H1 (cell line): ENCODE results near the gene HDAC7. TPM values are rescaled to one million over a fixed set of nuclear protein-coding genes. Genes with fewer than 3 reads are reported as not detected.

ENCODE experiments used
- CTCF ChIA-PET: fragments of 300-600 bp; sonication (Branson Sonifier 250); formaldehyde crosslinking; loops from one replicate; lab custom pipeline; 2021; ENCODE audit not compliant: partially characterized antibody; lab: Charles Lee
- POLR2A ChIA-PET: fragments of 300-600 bp; sonication (Branson Sonifier 250); formaldehyde crosslinking; loops from one replicate; lab custom pipeline; 2021; ENCODE audit warnings: inconsistent platforms; ENCODE audit not compliant: partially characterized antibody; lab: Charles Lee
- DNase-seq, 2 experiments: peaks; one replicate each; pipeline versions ENCODE4 v3.0.0 to v3.0.0-alpha.2; 2010 to 2022; ENCODE audit warnings: low spot score in 2 of 2, low read depth in 1 of 2, mixed read lengths in 1 of 2
- FAIRE-seq: peaks from 2 replicates; lab custom pipeline; 2011; peaks lifted over from hg19 to GRCh38; lab: Jason Lieb, UNC
- H2AFZ ChIP-seq: 2 replicates; pipeline ENCODE4 v1.8.1; 2012; ENCODE audit warnings: low read length, inconsistent platforms
- H2AK5ac ChIP-seq: 2 replicates; pipeline ENCODE4 v1.6.1; 2013; ENCODE audit warnings: low read depth, low read length
- H2BK120ac ChIP-seq: replicated peaks from 2 replicates; pipeline ENCODE3; 2013; ENCODE audit warnings: low read depth, low read length, inconsistent platforms
- H2BK12ac ChIP-seq: 2 replicates; pipeline ENCODE4 v1.6.1; 2013; ENCODE audit warnings: low read depth, low read length
- H2BK15ac ChIP-seq: 2 replicates; pipeline ENCODE4 v1.6.1; 2013; ENCODE audit warnings: low read length
- H2BK20ac ChIP-seq: 2 replicates; pipeline ENCODE4 v1.6.1; 2013; ENCODE audit warnings: low read length
- H2BK5ac ChIP-seq: 2 replicates; pipeline ENCODE4 v1.6.1; 2013; ENCODE audit warnings: low read depth, low read length
- H3K14ac ChIP-seq: 2 replicates; pipeline ENCODE4 v1.6.1; 2013; ENCODE audit warnings: inconsistent platforms; ENCODE audit not compliant: insufficient read length
- H3K18ac ChIP-seq: 2 replicates; pipeline ENCODE4 v1.6.1; 2013; ENCODE audit warnings: low read length; ENCODE audit errors: extremely low read depth
- H3K23ac ChIP-seq: 2 replicates; pipeline ENCODE4 v1.6.1; 2013; ENCODE audit warnings: inconsistent platforms; ENCODE audit not compliant: insufficient read length
- H3K23me2 ChIP-seq: 2 replicates; pipeline ENCODE4 v1.6.1; 2013; ENCODE audit warnings: low read depth, low read length
- H3K27ac ChIP-seq: 2 replicates; pipeline ENCODE4 v1.6.1; 2011; ENCODE audit warnings: low read depth, low read length, inconsistent platforms
- H3K27me3 ChIP-seq, 4 experiments: replicated peaks in 1 of 4; 1 replicate in 1 of 4; 2 replicates in 3 of 4; pipeline versions ENCODE4 v1.6.1 to v1.8.1; 2011 to 2013; ENCODE audit warnings: low read length in 3 of 4, mild to moderate bottlenecking in 3 of 4, inconsistent platforms in 2 of 4, mixed read lengths in 2 of 4, moderate library complexity in 1 of 4; ENCODE audit not compliant: control insufficient read depth in 3 of 4, insufficient read depth in 3 of 4; ENCODE audit errors: extremely low read depth in 1 of 4
- H3K36me3 ChIP-seq, 4 experiments: 2 replicates each; pipeline versions ENCODE4 v1.6.1 to v1.8.1; 2011 to 2013; ENCODE audit warnings: mild to moderate bottlenecking in 4 of 4, low read length in 3 of 4, moderate library complexity in 2 of 4, control low read depth in 1 of 4, inconsistent platforms in 1 of 4; ENCODE audit not compliant: insufficient read depth in 4 of 4, control insufficient read depth in 2 of 4
- H3K4ac ChIP-seq: replicated peaks from 2 replicates; pipeline ENCODE3; 2013; ENCODE audit warnings: low read length, low read depth, mixed read lengths, inconsistent platforms; ENCODE audit not compliant: insufficient read length
- H3K4me1 ChIP-seq, 4 experiments: replicated peaks in 1 of 4; 1 replicate in 1 of 4; 2 replicates in 3 of 4; pipeline versions ENCODE4 v1.6.1 to v1.8.1; 2011 to 2013; ENCODE audit warnings: low read length in 3 of 4, inconsistent platforms in 2 of 4, mixed read lengths in 1 of 4; ENCODE audit not compliant: insufficient read depth in 4 of 4, control insufficient read depth in 3 of 4
- H3K4me2 ChIP-seq, 2 experiments: 2 replicates each; pipeline versions ENCODE4 v1.6.1 to v1.8.1; 2011 to 2013; ENCODE audit warnings: low read depth in 2 of 2, low read length in 2 of 2, control low read depth in 1 of 2, inconsistent platforms in 1 of 2, mild to moderate bottlenecking in 1 of 2; ENCODE audit not compliant: insufficient read depth in 1 of 2
- H3K4me3 ChIP-seq, 4 experiments: fragments of 200-600, 300-600 bp in 1 of 4; sonication (generic), shearing (Covaris generic), sonication (Bioruptor Twin) in 1 of 4; 2 replicates each; pipeline versions ENCODE4 v1.5.1 to v1.8.1; 2011 to 2016; ENCODE audit warnings: low read length in 4 of 4, low read depth in 3 of 4, control low read depth in 2 of 4, inconsistent platforms in 2 of 4, mild to moderate bottlenecking in 2 of 4, mixed read lengths in 1 of 4, moderate library complexity in 1 of 4; ENCODE audit not compliant: insufficient read depth in 2 of 4; ENCODE audit errors: extremely low read depth in 1 of 4
- H3K56ac ChIP-seq: replicated peaks from 2 replicates; pipeline ENCODE3; 2013; ENCODE audit warnings: low read depth, mild to moderate bottlenecking, mixed read lengths, low read length, inconsistent platforms; ENCODE audit not compliant: insufficient read length
- H3K79me1 ChIP-seq: 2 replicates; pipeline ENCODE4 v1.6.1; 2013; ENCODE audit warnings: low read depth, low read length, control low read depth
- H3K79me2 ChIP-seq, 2 experiments: 2 replicates each; pipeline versions ENCODE4 v1.6.1 to v1.8.1; 2012 to 2013; ENCODE audit warnings: low read length in 2 of 2, mild to moderate bottlenecking in 2 of 2, inconsistent platforms in 1 of 2; ENCODE audit not compliant: insufficient read depth in 2 of 2, control insufficient read depth in 1 of 2
- H3K9ac ChIP-seq, 4 experiments: replicated peaks in 1 of 4; 1 replicate in 1 of 4; 2 replicates in 3 of 4; pipeline versions ENCODE4 v1.6.1 to v1.8.1; 2011 to 2013; ENCODE audit warnings: low read depth in 3 of 4, low read length in 3 of 4, control low read depth in 2 of 4, mild to moderate bottlenecking in 2 of 4, moderate library complexity in 2 of 4, inconsistent platforms in 1 of 4; ENCODE audit errors: extremely low read depth in 1 of 4
- H3K9me3 ChIP-seq, 2 experiments: 2 replicates each; pipeline versions ENCODE4 v1.6.1 to v1.8.1; 2012 to 2013; ENCODE audit warnings: mild to moderate bottlenecking in 2 of 2, moderate library complexity in 2 of 2, control low read depth in 1 of 2, inconsistent platforms in 1 of 2, low read depth in 1 of 2, low read length in 1 of 2, mixed read lengths in 1 of 2; ENCODE audit not compliant: insufficient read depth in 2 of 2
- H4K20me1 ChIP-seq, 2 experiments: replicated peaks in 1 of 2; 2 replicates each; pipeline versions ENCODE3 to v1.8.1; 2011 to 2013; ENCODE audit warnings: inconsistent platforms in 2 of 2, low read length in 2 of 2, mild to moderate bottlenecking in 1 of 2; ENCODE audit not compliant: insufficient read depth in 2 of 2, control insufficient read depth in 1 of 2
- H4K5ac ChIP-seq: 2 replicates; pipeline ENCODE4 v1.6.1; 2013; ENCODE audit warnings: low read length, low read depth, mixed read lengths, inconsistent platforms; ENCODE audit not compliant: insufficient read length
- H4K8ac ChIP-seq: 2 replicates; pipeline ENCODE4 v1.8.0; 2013; ENCODE audit warnings: mild to moderate bottlenecking, moderate library complexity, low read length, inconsistent platforms; ENCODE audit not compliant: insufficient read depth; ENCODE audit errors: extremely low read depth
- H4K91ac ChIP-seq: replicated peaks from 2 replicates; pipeline ENCODE3; 2013; ENCODE audit warnings: low read length, mixed read lengths, inconsistent platforms; ENCODE audit not compliant: insufficient read length
- CHD1 ChIP-seq: IDR thresholded peaks from 2 replicates; pipeline ENCODE4 v1.6.1; 2012; ENCODE audit warnings: low read depth, low read length, improper control_type of control experiment
- FOSL1 ChIP-seq: IDR thresholded peaks from 2 replicates; pipeline ENCODE4 v1.6.1; 2011; ENCODE audit warnings: mild to moderate bottlenecking, low read depth, low read length, moderate library complexity; ENCODE audit not compliant: insufficient read depth
- GABPA ChIP-seq: IDR thresholded peaks from 2 replicates; pipeline ENCODE4 v1.6.1; 2011; ENCODE audit warnings: mild to moderate bottlenecking, low read length, moderate library complexity, borderline replicate concordance; ENCODE audit not compliant: insufficient read depth
- MAFK ChIP-seq: IDR thresholded peaks from 2 replicates; pipeline ENCODE4 v1.6.1; 2012; ENCODE audit warnings: low read depth, mild to moderate bottlenecking, improper control_type of control experiment, low read length
- WGBS, 2 experiments: shearing (Covaris generic) in 1 of 2; methylation state at CpG; one replicate each; pipeline versions ENCODE4 v1.1.6 to v1.1.7; 2013 to 2015; ENCODE audit warnings: low lambda C conversion rate in 2 of 2, mixed read lengths in 2 of 2, inconsistent platforms in 1 of 2, low coverage in 1 of 2, missing lambda C conversion rate in 1 of 2; ENCODE audit not compliant: insufficient replicate concordance in 2 of 2, insufficient coverage in 1 of 2, insufficient read length in 1 of 2; ENCODE audit errors: extremely low coverage in 1 of 2, missing lambda C conversion rate in 1 of 2; 5-methylcytosine and 5-hydroxymethylcytosine counted together
- polyA plus RNA-seq, 7 experiments: library from polyadenylated mRNA; depleted of rRNA in 3 of 7; stranded (reverse) in 5 of 7; unstranded in 2 of 7; fragments of >200 nt in 5 of 7; fragments of 200-250 nt in 2 of 7; gene quantifications; 1 replicate in 5 of 7; 2 replicates in 1 of 7; 4 replicates in 1 of 7; pipeline versions ENCODE4 v1.2.1 to v1.2.3, GENCODE V29; 2011 to 2013; ENCODE audit warnings: missing spikeins in 2 of 7, mixed read lengths in 2 of 7
- total RNA-seq: library from RNA; stranded (reverse); fragmentation: NEBNext Ultra II Directional; extraction: Animal tissue kit (Norgen Biotek cat#: 25700); gene quantifications from 2 replicates; pipeline ENCODE4 v1.2.1, GENCODE V29; 2021

HDAC7 gene
- total and polyA plus RNA-seq, 2 of the 8 experiments (the other 6 are each of a cell fraction or from before 2014, with no cell fraction given), result 25.5 to 84.9 TPM

- POLR2A ChIA-PET, result interaction anchor here (0.9 to 10.5 kb wide), 12 partner anchors 9 to 61 kb away, joined by 3 to 79 read pairs (median 4); partner anchors contain the start of genes ENDOU, RAPGEF3 and RPAP3
- 79% methylated on average over 4 of the region's 5 CpGs; no CpG with 5 or more reads in 1 of the 2 experiments for WGBS, 2 experiments
These were observed 53.0 kb downstream of the HDAC7 start for GRCh38 chr12:47766502-47767215.

More at GRCh38 chr12:47766502-47767215, 53.0 kb downstream of the HDAC7 start:
- H3K18ac ChIP-seq, result no peak overlapping the region
- H2BK120ac ChIP-seq, result no peak overlapping the region
- H3K4me1 ChIP-seq, result peaks cover 3 to 12% (median 7%) of the 10 kb centered on the region in 4 experiments; a peak in 5 of 7 replicates
- DNase-seq, result no peak
- no peaks in the 10 kb centered on the region for H3K36me3 ChIP-seq
- no peaks in the 10 kb centered on the region; a peak in 1 of 7 replicates for H3K27me3 ChIP-seq
- no peak overlapping the region for H3K4me3 ChIP-seq
- no peak overlapping the region for H2AK5ac ChIP-seq
- H3K4ac ChIP-seq, result no peak overlapping the region
- H3K9me3 ChIP-seq, result no peaks in the 10 kb centered on the region
- H4K5ac ChIP-seq, result no peak overlapping the region
- H2AFZ ChIP-seq, result no peak overlapping the region
- no peak overlapping the region for H3K4me2 ChIP-seq
- no peak overlapping the region for H2BK15ac ChIP-seq
- no peaks in the 10 kb centered on the region for H3K23me2 ChIP-seq
- H4K91ac ChIP-seq, result no peak overlapping the region
- H3K23ac ChIP-seq, result no peak overlapping the region
- no peak overlapping the region for H2BK20ac ChIP-seq
- H2BK12ac ChIP-seq, result no peak overlapping the region
- H4K20me1 ChIP-seq, result no peaks in the 10 kb centered on the region
- TF ChIP-seq GABPA (no peak), MAFK (no peak), FOSL1 (no peak), CHD1 (no peak)
- no peak overlapping the region for H3K27ac ChIP-seq
- H2BK5ac ChIP-seq, result no peak overlapping the region
- H4K8ac ChIP-seq, result no peak overlapping the region
- no peak for FAIRE-seq
- H3K9ac ChIP-seq, result no peak overlapping the region
- no peaks in the 10 kb centered on the region for H3K79me1 ChIP-seq
- H3K14ac ChIP-seq, result no peak overlapping the region
- no peaks in the 10 kb centered on the region for H3K79me2 ChIP-seq
- CTCF ChIA-PET, result interaction anchor here (0.6 to 58.8 kb wide), 26 partner anchors 12 to 1174 kb away, joined by 3 to 2442 read pairs (median 3); partner anchors contain the start of genes ENDOU, HDAC7, RAPGEF3 and RPAP3
- no peak overlapping the region for H3K56ac ChIP-seq
